Measurements from ENCODE around the gene PFDN4. TPM values are rescaled to one million over a fixed set of nuclear protein-coding genes. Genes with fewer than 3 reads are reported as not detected.

PFDN4 gene
- total and polyA plus RNA-seq, 3 donors from 2014 or later = 32.8 to 67.3 (median 44.9) TPM

GRCh38 chr20:54168961-54169862 is 38.7 kb upstream of the PFDN4 start:
- Histone ChIP-seq H3K4me3 (no peak overlapping the region), H3K9me3 (no peaks in the 10 kb centered on the region), H3K36me3 (ENCODE audit: low read depth, missing control alignments) (no peaks in the 10 kb centered on the region), H3K27ac (no peak overlapping the region), H3K4me1 (no peaks in the 10 kb centered on the region), H3K27me3 (no peaks in the 10 kb centered on the region)
- DNase-seq = no peak
- intact Hi-C loops (cut with DNase I; ENCODE audit: low total_unique reads) = no loop called here
- WGBS, 2 donors = 69 to 72% methylated on average over 14 of the region's 14 CpGs
- TF ChIP-seq POLR2A (IDR thresholded peaks at IDR 0.05) (no peak), CTCF (IDR thresholded peaks at IDR 0.05) (no peak)

GRCh38 chr20:54170026-54170471 is 37.8 kb upstream of the PFDN4 start:
- intact Hi-C loops (cut with DNase I; ENCODE audit: low total_unique reads) = loop anchor here (10.0 kb wide), 1 partner anchor 1605 kb away; no protein-coding TSS in a partner anchor
- H3K4me1 ChIP-seq = peaks cover 5% of the 10 kb centered on the region

GRCh38 chr20:54170963-54171362 is 36.9 kb upstream of the PFDN4 start:
- Histone ChIP-seq H3K4me1 (peaks cover 5% of the 10 kb centered on the region), H3K27me3 (no peaks in the 10 kb centered on the region), H3K9me3 (no peaks in the 10 kb centered on the region), H3K27ac (no peak overlapping the region), H3K36me3 (ENCODE audit: low read depth, missing control alignments) (no peaks in the 10 kb centered on the region), H3K4me3 (no peak overlapping the region)
- TF ChIP-seq CTCF (IDR thresholded peaks at IDR 0.05) (no peak), POLR2A (IDR thresholded peaks at IDR 0.05) (no peak)
- intact Hi-C loops (cut with DNase I; ENCODE audit: low total_unique reads) = loop anchor here (10.0 kb wide), 1 partner anchor 1606 kb away; no protein-coding TSS in a partner anchor
- 52 to 72% methylated on average over 3 of the region's 3 CpGs for WGBS, 2 donors
- DNase-seq = no peak

More at GRCh38 chr20:54170026-54170471, 37.8 kb upstream of the PFDN4 start:
- Histone ChIP-seq H3K36me3 (ENCODE audit: low read depth, missing control alignments) (no peaks in the 10 kb centered on the region), H3K9me3 (no peaks in the 10 kb centered on the region), H3K27ac (no peak overlapping the region), H3K27me3 (no peaks in the 10 kb centered on the region), H3K4me3 (no peak overlapping the region)
- no peak for DNase-seq
- WGBS, 2 donors = 59 to 63% methylated on average over 4 of the region's 4 CpGs
- TF ChIP-seq POLR2A (IDR thresholded peaks at IDR 0.05) = no peak

- H3K9me3 ChIP-seq = no peaks in the 10 kb centered on the region
- 10 to 11% methylated on average over 4 to 12 of the region's 12 CpGs for WGBS, 2 donors
- intact Hi-C loops (cut with DNase I; ENCODE audit: low total_unique reads) = loop anchor here (10.0 kb wide), 1 partner anchor 1608 kb away; no protein-coding TSS in a partner anchor
- no peak for DNase-seq
- no peak overlapping the region for H3K27ac ChIP-seq
- no peaks in the 10 kb centered on the region for H3K36me3 ChIP-seq (ENCODE audit: low read depth, missing control alignments)
- no peak overlapping the region for H3K4me3 ChIP-seq
- no peaks in the 10 kb centered on the region for H3K27me3 ChIP-seq
- peaks cover 5% of the 10 kb centered on the region for H3K4me1 ChIP-seq
- TF ChIP-seq CTCF (IDR thresholded peaks at IDR 0.05) = no peak
- no peak for TF ChIP-seq POLR2A (IDR thresholded peaks at IDR 0.05)
These were observed 35.4 kb upstream of the PFDN4 start for GRCh38 chr20:54172532-54172855.

GRCh38 chr20:54172856-54173652 is 34.8 kb upstream of the PFDN4 start:
- Histone ChIP-seq H3K36me3 (ENCODE audit: low read depth, missing control alignments) (no peaks in the 10 kb centered on the region), H3K27me3 (no peaks in the 10 kb centered on the region), H3K4me3 (peak overlapping the region in 1 of 2 donors; percentile 11), H3K9me3 (no peaks in the 10 kb centered on the region), H3K27ac (no peak overlapping the region), H3K4me1 (peaks cover 5% of the 10 kb centered on the region)
- no peak for DNase-seq
- intact Hi-C loops (cut with DNase I; ENCODE audit: low total_unique reads) = loop anchor here (10.0 kb wide), 1 partner anchor 1608 kb away; no protein-coding TSS in a partner anchor
- TF ChIP-seq CTCF (IDR thresholded peaks at IDR 0.05) (no peak), POLR2A (IDR thresholded peaks at IDR 0.05) (no peak)
- WGBS, 2 donors = 1 to 2% methylated on average over 18 to 58 of the region's 66 CpGs

Measured in testis (tissue), 3 donors.